HCT116 (cell line): ENCODE measurements around the gene PEX11G. TPM values are rescaled to one million over a fixed set of nuclear protein-coding genes. Genes with fewer than 3 reads are reported as not detected.

Source experiments
- ATAC-seq: fragments of 200-7000 bp; cut with Tn5 transposase; 2 replicates; pipeline ENCODE4 v1.9.1; 2020; ENCODE audit warnings: mild to moderate bottlenecking, moderate library complexity
- BruUV-seq: library from RNA; stranded (reverse); fragments of 400-500 nt; replicated peaks from 2 replicates; lab custom pipeline; 2021; lab: Mats Ljungman, UMichigan
- CTCF ChIA-PET: fragments of 300-600 bp; sonication (Branson Sonifier 250); formaldehyde crosslinking; loops from one replicate; lab custom pipeline; 2021; ENCODE audit warnings: antibody characterized with exemption; lab: Charles Lee
- POLR2A ChIA-PET: fragments of 300-600, 350-600 bp; sonication (Branson Sonifier 250); formaldehyde crosslinking; loops from one replicate; lab custom pipeline; 2021; ENCODE audit warnings: antibody characterized with exemption; lab: Charles Lee
- RAD21 ChIA-PET, 2 experiments: fragments of 300-600 bp; sonication (Branson Sonifier 250); formaldehyde crosslinking; loops; one replicate each; lab custom pipeline; 2023; ENCODE audit warnings: low total read pairs in 2 of 2; ENCODE audit not compliant: uncharacterized antibody in 2 of 2, unreplicated experiment in 2 of 2, low non-redundant PET in 1 of 2; lab: Charles Lee
- DNase-seq: peaks from one replicate; pipeline ENCODE4 v3.0.0-alpha.2; 2010; ENCODE audit warnings: low read depth, low spot score
- H2AFZ ChIP-seq: fragments of 200-600 bp; shearing (Covaris generic), sonication (generic); 2 replicates; pipeline ENCODE4 v1.6.1; 2017; ENCODE audit warnings: low read depth, mixed run types, mixed read lengths, antibody characterized with exemption, low read length; ENCODE audit not compliant: poor library complexity, severe bottlenecking
- H3K27ac ChIP-seq: 2 replicates; pipeline ENCODE4 v1.5.1; 2012; ENCODE audit warnings: low read depth, low read length
- H3K27me3 ChIP-seq: fragments of 200-600 bp; sonication (generic); 2 replicates; pipeline ENCODE4 v1.6.1; 2016; ENCODE audit warnings: mixed run types, low read length, mixed read lengths; ENCODE audit not compliant: insufficient read depth
- H3K36me3 ChIP-seq, 2 experiments: fragments of 200-500 bp in 1 of 2; fragments of 200-600 bp in 1 of 2; sonication (Bioruptor generic) in 1 of 2; sonication (generic) in 1 of 2; 2 replicates each; pipeline versions ENCODE4 v1.5.1 to v1.6.1; 2014 to 2016; ENCODE audit warnings: low read length in 2 of 2, inconsistent platforms in 1 of 2, mixed read lengths in 1 of 2, mixed run types in 1 of 2; ENCODE audit not compliant: insufficient read depth in 2 of 2, control insufficient read depth in 1 of 2
- H3K4me1 ChIP-seq, 2 experiments: fragments of 200-600 bp in 1 of 2; sonication (generic) in 1 of 2; 2 replicates each; pipeline versions ENCODE4 v1.5.1 to v1.6.1; 2012 to 2017; ENCODE audit warnings: low read length in 2 of 2, inconsistent platforms in 1 of 2, mild to moderate bottlenecking in 1 of 2, mixed read lengths in 1 of 2, mixed run types in 1 of 2, moderate library complexity in 1 of 2; ENCODE audit not compliant: insufficient read depth in 2 of 2, control insufficient read depth in 1 of 2
- H3K4me2 ChIP-seq: fragments of 200-600 bp; sonication (generic); 2 replicates; pipeline ENCODE4 v1.6.1; 2017; ENCODE audit warnings: mixed run types, low read length, mixed read lengths
- H3K4me3 ChIP-seq, 2 experiments: fragments of 200-600 bp in 1 of 2; sonication (generic) in 1 of 2; replicated peaks in 1 of 2; 2 replicates each; pipeline ENCODE4 v1.5.1; 2011 to 2016; ENCODE audit warnings: low read length in 2 of 2, control low read depth in 1 of 2, low read depth in 1 of 2, mild to moderate bottlenecking in 1 of 2, mixed read lengths in 1 of 2, mixed run types in 1 of 2
- H3K79me2 ChIP-seq: fragments of 200-600 bp; sonication (generic); 2 replicates; pipeline ENCODE4 v1.6.1; 2017; ENCODE audit warnings: mild to moderate bottlenecking, mixed run types, low read length, moderate library complexity, mixed read lengths; ENCODE audit not compliant: insufficient read depth
- H3K9ac ChIP-seq: fragments of 200-600 bp; sonication (generic); 2 replicates; pipeline ENCODE4 v1.6.1; 2016; ENCODE audit warnings: low read length, mixed read lengths
- H3K9me2 ChIP-seq: fragments of 200-600 bp; sonication (generic), shearing (Covaris generic); 2 replicates; pipeline ENCODE4 v1.6.1; 2017; ENCODE audit warnings: mixed run types, mild to moderate bottlenecking, moderate library complexity; ENCODE audit not compliant: insufficient read depth
- H3K9me3 ChIP-seq, 2 experiments: fragments of 200-500 bp in 1 of 2; fragments of 200-600 bp in 1 of 2; sonication (Bioruptor generic) in 1 of 2; sonication (generic) in 1 of 2; 2 replicates each; pipeline ENCODE4 v1.6.1; 2014 to 2017; ENCODE audit warnings: low read length in 2 of 2, mixed read lengths in 2 of 2, inconsistent platforms in 1 of 2, low read depth in 1 of 2, mild to moderate bottlenecking in 1 of 2, mixed run types in 1 of 2, moderate library complexity in 1 of 2; ENCODE audit not compliant: control insufficient read depth in 1 of 2, insufficient read depth in 1 of 2
- H4K20me1 ChIP-seq: fragments of 200-600 bp; sonication (generic), shearing (Covaris generic); 2 replicates; pipeline ENCODE4 v1.6.1; 2017; ENCODE audit warnings: mixed run types, mild to moderate bottlenecking, moderate library complexity; ENCODE audit not compliant: insufficient read depth
- EZH2phosphoT487 ChIP-seq: fragments of 200-600 bp; IDR thresholded peaks from 2 replicates; pipeline ENCODE4 v1.6.1; 2018; ENCODE audit warnings: antibody characterized with exemption, borderline replicate concordance
- JUND ChIP-seq: IDR thresholded peaks from 2 replicates; pipeline ENCODE4 v1.6.1; 2012
- RAD21 ChIP-seq: IDR thresholded peaks from 2 replicates; pipeline ENCODE4 v1.6.1; 2012; ENCODE audit warnings: low read depth, mild to moderate bottlenecking
- SRF ChIP-seq: IDR thresholded peaks from 2 replicates; pipeline ENCODE4 v1.6.1; 2012; ENCODE audit warnings: low read depth
- YY1 ChIP-seq: IDR thresholded peaks from 2 replicates; pipeline ENCODE4 v1.6.1; 2011; ENCODE audit warnings: low read length, low read depth, moderate library complexity, mild to moderate bottlenecking; ENCODE audit not compliant: insufficient replicate concordance; ENCODE audit errors: extremely low read depth
- intact Hi-C: fragments of 100-400 bp; cut with micrococcal nuclease; formaldehyde crosslinking; loops from 2 replicates; pipeline ENCODE4 v1.10.0; 2022
- total RNA-seq: library from RNA; stranded (reverse); gene quantifications from one replicate; pipeline ENCODE4 v1.2.1, GENCODE V29; 2021; ENCODE audit not compliant: unreplicated experiment
- TF ChIP-seq, protein P1 (sequence below): IDR thresholded peaks from 2 replicates; pipeline ENCODE4 v1.6.1; 2012; ENCODE audit warnings: low read depth

PEX11G gene
- total RNA-seq, 1 experiment from 2014 or later, result 6.4 TPM

GRCh38 chr19:7467009-7467989 is 21.5 kb downstream of the PEX11G start:
- H3K9ac ChIP-seq, result no peak overlapping the region
- ATAC-seq (no peak), DNase-seq (no peak)
- H2AFZ ChIP-seq, result no peak overlapping the region
- intact Hi-C loops, result no loop called here
- POLR2A ChIA-PET, result no interaction called here
- TF ChIP-seq RAD21 (no peak), EZH2phosphoT487 (no peak), SRF (no peak), JUND (no peak), YY1 (no peak)
- TF ChIP-seq, protein P1, sequence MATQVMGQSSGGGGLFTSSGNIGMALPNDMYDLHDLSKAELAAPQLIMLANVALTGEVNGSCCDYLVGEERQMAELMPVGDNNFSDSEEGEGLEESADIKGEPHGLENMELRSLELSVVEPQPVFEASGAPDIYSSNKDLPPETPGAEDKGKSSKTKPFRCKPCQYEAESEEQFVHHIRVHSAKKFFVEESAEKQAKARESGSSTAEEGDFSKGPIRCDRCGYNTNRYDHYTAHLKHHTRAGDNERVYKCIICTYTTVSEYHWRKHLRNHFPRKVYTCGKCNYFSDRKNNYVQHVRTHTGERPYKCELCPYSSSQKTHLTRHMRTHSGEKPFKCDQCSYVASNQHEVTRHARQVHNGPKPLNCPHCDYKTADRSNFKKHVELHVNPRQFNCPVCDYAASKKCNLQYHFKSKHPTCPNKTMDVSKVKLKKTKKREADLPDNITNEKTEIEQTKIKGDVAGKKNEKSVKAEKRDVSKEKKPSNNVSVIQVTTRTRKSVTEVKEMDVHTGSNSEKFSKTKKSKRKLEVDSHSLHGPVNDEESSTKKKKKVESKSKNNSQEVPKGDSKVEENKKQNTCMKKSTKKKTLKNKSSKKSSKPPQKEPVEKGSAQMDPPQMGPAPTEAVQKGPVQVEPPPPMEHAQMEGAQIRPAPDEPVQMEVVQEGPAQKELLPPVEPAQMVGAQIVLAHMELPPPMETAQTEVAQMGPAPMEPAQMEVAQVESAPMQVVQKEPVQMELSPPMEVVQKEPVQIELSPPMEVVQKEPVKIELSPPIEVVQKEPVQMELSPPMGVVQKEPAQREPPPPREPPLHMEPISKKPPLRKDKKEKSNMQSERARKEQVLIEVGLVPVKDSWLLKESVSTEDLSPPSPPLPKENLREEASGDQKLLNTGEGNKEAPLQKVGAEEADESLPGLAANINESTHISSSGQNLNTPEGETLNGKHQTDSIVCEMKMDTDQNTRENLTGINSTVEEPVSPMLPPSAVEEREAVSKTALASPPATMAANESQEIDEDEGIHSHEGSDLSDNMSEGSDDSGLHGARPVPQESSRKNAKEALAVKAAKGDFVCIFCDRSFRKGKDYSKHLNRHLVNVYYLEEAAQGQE, result no peak
- RAD21 ChIA-PET, result no interaction called here
- H3K4me2 ChIP-seq, result no peak overlapping the region
- H3K9me3 ChIP-seq, result no peaks in the 10 kb centered on the region
- H4K20me1 ChIP-seq, result no peaks in the 10 kb centered on the region
- H3K4me1 ChIP-seq, result no peaks in the 10 kb centered on the region
- CTCF ChIA-PET, result no interaction called here
- no peak overlapping the region for H3K4me3 ChIP-seq
- BruUV-seq, result no TSS peak
- H3K79me2 ChIP-seq, result no peaks in the 10 kb centered on the region
- H3K9me2 ChIP-seq, result no peaks in the 10 kb centered on the region
- H3K27me3 ChIP-seq, result no peaks in the 10 kb centered on the region
- H3K36me3 ChIP-seq, result peaks cover 0 to 13% of the 10 kb centered on the region in 2 experiments; a peak in 2 of 4 replicates
- H3K27ac ChIP-seq, result no peak overlapping the region
